Measurements from ENCODE around the gene ITGB8. TPM values are rescaled to one million over a fixed set of nuclear protein-coding genes. Genes with fewer than 3 reads are reported as not detected.

ITGB8 gene
- total and polyA plus RNA-seq, 9 donors, result 3.7 to 45.5 (median 10.6) TPM

DNA sequence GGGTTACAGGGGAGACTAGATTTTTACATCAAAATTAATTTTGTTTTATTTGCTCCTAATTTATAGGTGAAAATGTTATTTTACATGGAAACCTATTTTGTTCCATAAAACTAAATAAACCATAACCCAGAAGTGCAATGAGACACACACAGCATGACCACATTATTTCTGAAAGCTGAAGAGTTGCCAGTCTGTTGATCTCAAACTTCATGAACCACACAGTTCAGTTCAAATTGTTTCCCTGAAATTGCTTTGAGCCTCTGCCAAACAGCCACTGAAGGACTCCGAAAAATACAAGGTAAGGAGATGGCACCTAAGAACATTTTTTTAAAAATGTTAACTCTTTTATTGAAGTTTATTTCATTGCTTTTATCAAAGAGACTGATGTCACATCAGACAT is 25.0 kb upstream of the ITGB8 start:
- H3K4me1 ChIP-seq (ENCODE audit: insufficient read depth), result peaks cover 2% of the 10 kb centered on the region
- H3K27me3 ChIP-seq, result no peaks in the 10 kb centered on the region
- TF ChIP-seq, protein P1, sequence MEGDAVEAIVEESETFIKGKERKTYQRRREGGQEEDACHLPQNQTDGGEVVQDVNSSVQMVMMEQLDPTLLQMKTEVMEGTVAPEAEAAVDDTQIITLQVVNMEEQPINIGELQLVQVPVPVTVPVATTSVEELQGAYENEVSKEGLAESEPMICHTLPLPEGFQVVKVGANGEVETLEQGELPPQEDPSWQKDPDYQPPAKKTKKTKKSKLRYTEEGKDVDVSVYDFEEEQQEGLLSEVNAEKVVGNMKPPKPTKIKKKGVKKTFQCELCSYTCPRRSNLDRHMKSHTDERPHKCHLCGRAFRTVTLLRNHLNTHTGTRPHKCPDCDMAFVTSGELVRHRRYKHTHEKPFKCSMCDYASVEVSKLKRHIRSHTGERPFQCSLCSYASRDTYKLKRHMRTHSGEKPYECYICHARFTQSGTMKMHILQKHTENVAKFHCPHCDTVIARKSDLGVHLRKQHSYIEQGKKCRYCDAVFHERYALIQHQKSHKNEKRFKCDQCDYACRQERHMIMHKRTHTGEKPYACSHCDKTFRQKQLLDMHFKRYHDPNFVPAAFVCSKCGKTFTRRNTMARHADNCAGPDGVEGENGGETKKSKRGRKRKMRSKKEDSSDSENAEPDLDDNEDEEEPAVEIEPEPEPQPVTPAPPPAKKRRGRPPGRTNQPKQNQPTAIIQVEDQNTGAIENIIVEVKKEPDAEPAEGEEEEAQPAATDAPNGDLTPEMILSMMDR (IDR thresholded peaks at IDR 0.05), result no peak
- TF ChIP-seq POLR2A (IDR thresholded peaks at IDR 0.05), result no peak
- no peak for TF ChIP-seq EP300 (IDR thresholded peaks at IDR 0.05)
- no peak for DNase-seq
- no peaks in the 10 kb centered on the region for H3K36me3 ChIP-seq
- no peak overlapping the region for H3K4me3 ChIP-seq
- intact Hi-C loops (cut with DNase I), result no loop called here
- H3K9me3 ChIP-seq, result no peaks in the 10 kb centered on the region
- 89 to 98% (median 92%) methylated on average over 1 of the region's 1 CpG for WGBS, 3 donors
- no peak overlapping the region for H3K27ac ChIP-seq

DNA sequence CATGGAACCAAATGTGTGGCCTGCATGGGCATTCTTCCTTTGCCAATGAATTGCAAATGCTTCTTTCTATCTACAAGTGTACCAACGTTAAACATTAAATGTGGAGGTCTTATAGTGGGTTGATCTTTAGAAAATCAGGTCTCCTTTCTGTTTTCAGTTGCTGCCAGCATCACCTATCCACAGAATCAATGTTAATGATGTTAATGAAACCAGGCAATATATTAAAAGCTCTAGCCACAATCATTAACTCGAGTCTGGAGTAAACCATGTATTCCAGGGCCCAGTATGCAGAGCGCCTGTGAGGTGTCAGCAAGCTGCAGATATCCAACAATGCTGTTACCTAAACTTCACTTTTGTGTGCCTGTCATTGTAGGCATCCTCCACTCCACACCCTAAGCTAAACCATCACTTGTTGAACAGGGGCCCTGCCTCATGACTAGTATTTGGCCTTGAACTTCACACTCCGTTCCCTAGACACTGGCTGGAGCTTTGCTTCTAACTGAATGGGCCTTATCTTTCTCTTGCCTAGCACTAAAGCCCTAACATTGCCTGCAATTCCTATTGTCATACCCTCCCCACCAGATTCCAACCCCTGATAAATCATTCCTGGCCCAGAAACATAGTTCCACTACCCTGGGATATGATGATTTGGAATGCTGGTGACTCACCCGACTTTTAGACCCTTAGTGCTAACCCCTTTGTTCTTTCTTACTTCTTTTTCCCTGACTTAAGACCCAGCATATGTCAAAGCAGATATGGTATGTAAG is 24.3 kb upstream of the ITGB8 start:
- intact Hi-C loops (cut with DNase I), result no loop called here
- Histone ChIP-seq H3K36me3 (no peaks in the 10 kb centered on the region), H3K9me3 (no peaks in the 10 kb centered on the region), H3K27ac (no peak overlapping the region), H3K4me1 (ENCODE audit: insufficient read depth) (peaks cover 2% of the 10 kb centered on the region), H3K4me3 (no peak overlapping the region), H3K27me3 (no peaks in the 10 kb centered on the region)
- WGBS, 3 donors, result 75 to 81% (median 77%) methylated on average over 5 of the region's 5 CpGs
- TF ChIP-seq, protein P1 (IDR thresholded peaks at IDR 0.05), result no peak
- TF ChIP-seq POLR2A (IDR thresholded peaks at IDR 0.05), result no peak
- no peak for TF ChIP-seq EP300 (IDR thresholded peaks at IDR 0.05)
- DNase-seq, result peak in 1 of 5 donors; percentile 13

DNA sequence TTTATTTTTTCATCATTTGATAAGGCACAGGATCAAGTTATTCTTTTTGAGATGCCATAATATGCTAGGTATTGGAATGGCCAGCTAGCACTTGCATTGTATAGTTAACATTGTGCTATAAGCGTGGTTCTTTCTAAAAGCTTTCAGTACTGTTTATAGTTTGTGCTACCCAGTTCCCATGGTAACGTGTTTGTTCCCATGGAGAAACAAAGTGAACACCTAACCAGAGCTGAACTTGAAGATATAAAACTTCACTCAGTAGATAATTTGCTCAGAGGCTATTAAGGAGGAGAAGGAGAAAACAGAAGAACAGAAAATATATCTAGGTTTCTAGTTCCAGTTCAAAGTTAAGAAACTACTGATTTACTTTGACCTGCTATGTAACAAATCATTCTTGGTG is 23.6 kb upstream of the ITGB8 start:
- Histone ChIP-seq H3K4me3 (no peak overlapping the region), H3K27me3 (no peaks in the 10 kb centered on the region), H3K36me3 (no peaks in the 10 kb centered on the region), H3K4me1 (ENCODE audit: insufficient read depth) (peaks cover 2% of the 10 kb centered on the region), H3K9me3 (no peaks in the 10 kb centered on the region), H3K27ac (no peak overlapping the region)
- 68 to 87% (median 84%) methylated on average over 2 of the region's 2 CpGs for WGBS, 3 donors
- intact Hi-C loops (cut with DNase I), result no loop called here
- no peak for DNase-seq
- TF ChIP-seq, protein P1 (IDR thresholded peaks at IDR 0.05), result no peak
- no peak for TF ChIP-seq POLR2A (IDR thresholded peaks at IDR 0.05)
- TF ChIP-seq EP300 (IDR thresholded peaks at IDR 0.05), result no peak

DNA sequence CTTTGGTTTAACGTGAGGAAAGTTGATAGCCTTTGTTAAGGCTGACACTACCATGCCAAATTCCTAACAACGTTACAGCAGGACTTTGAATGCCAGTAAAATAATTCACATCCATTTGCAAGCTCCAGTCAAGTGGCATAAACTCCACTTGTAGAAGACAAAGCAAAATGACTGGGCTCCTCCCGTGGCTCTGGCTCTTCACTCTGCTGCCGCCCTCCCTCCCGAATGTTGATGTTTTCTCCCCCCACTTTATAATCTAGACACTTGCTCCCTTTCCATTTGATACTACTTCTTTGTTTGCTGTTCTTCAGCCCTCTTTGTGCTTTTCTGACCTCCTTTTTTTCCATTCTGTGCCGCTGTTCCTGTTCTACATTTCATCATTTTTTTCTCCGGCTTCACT is 22.8 kb upstream of the ITGB8 start:
- no peaks in the 10 kb centered on the region for H3K36me3 ChIP-seq
- DNase-seq, result no peak
- intact Hi-C loops (cut with DNase I), result no loop called here
- no peak overlapping the region for H3K27ac ChIP-seq
- H3K27me3 ChIP-seq, result no peaks in the 10 kb centered on the region
- peaks cover 2% of the 10 kb centered on the region for H3K4me1 ChIP-seq (ENCODE audit: insufficient read depth)
- TF ChIP-seq EP300 (IDR thresholded peaks at IDR 0.05) (no peak), POLR2A (IDR thresholded peaks at IDR 0.05) (no peak)
- TF ChIP-seq, protein P1 (IDR thresholded peaks at IDR 0.05), result no peak
- no peak overlapping the region for H3K4me3 ChIP-seq
- WGBS, 3 donors, result 69 to 74% (median 70%) methylated on average over 7 of the region's 7 CpGs
- no peaks in the 10 kb centered on the region for H3K9me3 ChIP-seq

Data from ovary (tissue), 9 donors.